K562 (cell line): Measurements from ENCODE around the gene NEU3. TPM values are rescaled to one million over a fixed set of nuclear protein-coding genes. Genes with fewer than 3 reads are reported as not detected.

Experiments used
- CBFA2T2 ChIP-seq: fragments of 450-650 bp; conservative IDR thresholded peaks from 2 replicates; pipeline ENCODE4 v1.6.1; 2017; ENCODE audit warnings: mild to moderate bottlenecking
- CBX3 ChIP-seq, 2 experiments: IDR thresholded peaks; 1 replicate in 1 of 2; 2 replicates in 1 of 2; pipeline ENCODE4 v1.6.1; 2012; ENCODE audit warnings: inconsistent platforms in 2 of 2, low read length in 2 of 2, borderline replicate concordance in 1 of 2, control low read depth in 1 of 2
- CHD4 ChIP-seq: fragments of 200-600 bp; sonication (generic); IDR thresholded peaks from 3 replicates; pipeline ENCODE4 v1.6.1; 2012; ENCODE audit warnings: low read depth, mild to moderate bottlenecking, mixed read lengths, low read length, inconsistent platforms; ENCODE audit not compliant: insufficient read depth, insufficient replicate concordance, poor library complexity, severe bottlenecking
- DPF2 ChIP-seq: fragments of 450-650 bp; IDR thresholded peaks from 2 replicates; pipeline ENCODE4 v1.6.1; 2016
- E2F3 ChIP-seq: fragments of 250-450 bp; sonication (Bioruptor Pico); IDR thresholded peaks from 2 replicates; pipeline ENCODE4 v1.4.0; 2020; ENCODE audit warnings: mild to moderate bottlenecking
- EZH2 ChIP-seq: IDR thresholded peaks from 2 replicates; pipeline ENCODE4 v1.6.1; 2012; ENCODE audit warnings: low read depth, mild to moderate bottlenecking, inconsistent platforms, low read length, borderline replicate concordance
- GABPA ChIP-seq: fragments of 200-800 bp; sonication (Bioruptor generic); conservative IDR thresholded peaks from 2 replicates; pipeline ENCODE4 v1.6.1; 2016; ENCODE audit warnings: low read depth, missing genetic modification characterization, missing compliant biosample characterization
- HDAC1 ChIP-seq, 2 experiments: fragments of 450-650 bp; IDR thresholded peaks; 2 replicates each; pipeline ENCODE4 v1.6.1; 2016 to 2017; ENCODE audit warnings: inconsistent platforms in 1 of 2, mild to moderate bottlenecking in 1 of 2, moderate library complexity in 1 of 2
- HDGF ChIP-seq: fragments of 450-650 bp; IDR thresholded peaks from 2 replicates; pipeline ENCODE4 v1.6.1; 2016
- HNRNPUL1 ChIP-seq: fragments of 200-400 bp; formaldehyde crosslinking; IDR thresholded peaks from 2 replicates; pipeline ENCODE4 v1.6.1; 2017; ENCODE audit warnings: low read length
- IFI16 ChIP-seq: fragments of 250-450 bp; sonication (Bioruptor Pico); IDR thresholded peaks from 2 replicates; pipeline ENCODE4 v2.1.2; 2022; ENCODE audit warnings: mild to moderate bottlenecking, inconsistent platforms
- NCOR1 ChIP-seq: fragments of 450-650 bp; IDR thresholded peaks from 2 replicates; pipeline ENCODE4 v1.6.1; 2016; ENCODE audit warnings: mild to moderate bottlenecking, moderate library complexity
- NR4A1 ChIP-seq, 2 experiments: fragments of 250-450 bp in 1 of 2; fragments of 450-650 bp in 1 of 2; sonication (Bioruptor Pico) in 1 of 2; IDR thresholded peaks; 2 replicates each; pipeline versions ENCODE4 v1.4.0 to v1.6.1; 2016 to 2020; ENCODE audit warnings: mild to moderate bottlenecking in 2 of 2, missing compliant biosample characterization in 1 of 2, missing genetic modification characterization in 1 of 2, moderate library complexity in 1 of 2
- POLR2AphosphoS2 ChIP-seq: IDR thresholded peaks from 2 replicates; pipeline ENCODE4 v1.6.1; 2012; ENCODE audit warnings: low read length, improper control_type of control experiment
- RBM34 ChIP-seq: fragments of 200-400 bp; formaldehyde crosslinking; IDR thresholded peaks from 2 replicates; pipeline ENCODE4 v1.6.1; 2018; ENCODE audit warnings: low read length, borderline replicate concordance; ENCODE audit not compliant: insufficient read depth
- SMAD3 ChIP-seq: fragments of 450-650 bp; formaldehyde crosslinking; conservative IDR thresholded peaks from 2 replicates; pipeline ENCODE4 v1.4.0; 2020; ENCODE audit warnings: mild to moderate bottlenecking
- SRSF7 ChIP-seq: fragments of 200-400 bp; formaldehyde crosslinking; optimal IDR thresholded peaks from 2 replicates; pipeline ENCODE3; 2017; ENCODE audit warnings: mild to moderate bottlenecking, low read depth, low read length
- STAT5A ChIP-seq: IDR thresholded peaks from 2 replicates; pipeline ENCODE4 v1.6.1; 2012; ENCODE audit warnings: low read length, inconsistent platforms, borderline replicate concordance
- TAF1 ChIP-seq: IDR thresholded peaks from 2 replicates; pipeline ENCODE4 v1.6.1; 2011; ENCODE audit warnings: mild to moderate bottlenecking, low read length, moderate library complexity; ENCODE audit not compliant: insufficient read depth, control insufficient read depth, severe bottlenecking; ENCODE audit errors: extremely low read depth
- TBP ChIP-seq: optimal IDR thresholded peaks from 2 replicates; pipeline ENCODE3; 2011; ENCODE audit warnings: low read depth, low read length, improper control_type of control experiment
- ZNF165 ChIP-seq: fragments of 250-450 bp; sonication (Bioruptor Pico); IDR thresholded peaks from 2 replicates; pipeline ENCODE4 v1.4.0; 2020; ENCODE audit warnings: borderline replicate concordance
- ZNF224 ChIP-seq: sonication (generic); formaldehyde crosslinking; IDR thresholded peaks from 2 replicates; pipeline ENCODE4 v1.8.0; 2022; ENCODE audit warnings: mild to moderate bottlenecking, missing genetic modification reagents
- ZNF3 ChIP-seq: fragments of 250-450 bp; sonication (Bioruptor Pico); IDR thresholded peaks from 2 replicates; pipeline ENCODE4 v1.5.0; 2021; ENCODE audit warnings: mild to moderate bottlenecking, moderate library complexity
- polyA plus RNA-seq, 8 experiments: library from polyadenylated mRNA; depleted of rRNA in 4 of 8; stranded (reverse) in 5 of 8; unstranded in 3 of 8; fragments of >200 nt; fragmentation: Nextera tagmentation in 2 of 8; fragmentation: Illumina TruSeq in 1 of 8; extraction: Ambion mirVana in 2 of 8; extraction: Trizol in 1 of 8; gene quantifications; 2 replicates each; pipeline versions ENCODE4 v1.2.1 to v1.2.3, GENCODE V29; 2011 to 2014; ENCODE audit warnings: inconsistent platforms in 1 of 8, missing spikeins in 1 of 8
- total RNA-seq, 7 experiments: library from RNA; depleted of rRNA in 6 of 7; stranded (reverse); fragments of >200 nt in 6 of 7; fragmentation: Illumina TruSeq in 2 of 7; extraction: Trizol in 2 of 7; gene quantifications; 2 replicates each; pipeline versions ENCODE4 v1.2.1 to v1.2.3, GENCODE V29; 2011 to 2021; ENCODE audit warnings: low replicate concordance in 1 of 7
- TF ChIP-seq, protein P1 (sequence below): sonication (generic); formaldehyde crosslinking; IDR thresholded peaks from 2 replicates; pipeline ENCODE4 v1.9.0; 2022; ENCODE audit warnings: mild to moderate bottlenecking, missing genetic modification reagents
- TF ChIP-seq, protein P2 (sequence below): fragments of 250-450 bp; sonication (Bioruptor Pico); IDR thresholded peaks from 2 replicates; pipeline ENCODE4 v1.5.0; 2021; ENCODE audit warnings: mild to moderate bottlenecking, moderate library complexity
- TF ChIP-seq, protein P3 (sequence below): IDR thresholded peaks from 2 replicates; pipeline ENCODE4 v1.6.1; 2011; ENCODE audit not compliant: insufficient read length; ENCODE audit errors: extremely low read depth

NEU3 gene
- total and polyA plus RNA-seq, 9 of the 15 experiments (the other 6 are each of a cell fraction or from before 2014, with no cell fraction given): 6.2 to 41.3 (median 31.1) TPM

DNA sequence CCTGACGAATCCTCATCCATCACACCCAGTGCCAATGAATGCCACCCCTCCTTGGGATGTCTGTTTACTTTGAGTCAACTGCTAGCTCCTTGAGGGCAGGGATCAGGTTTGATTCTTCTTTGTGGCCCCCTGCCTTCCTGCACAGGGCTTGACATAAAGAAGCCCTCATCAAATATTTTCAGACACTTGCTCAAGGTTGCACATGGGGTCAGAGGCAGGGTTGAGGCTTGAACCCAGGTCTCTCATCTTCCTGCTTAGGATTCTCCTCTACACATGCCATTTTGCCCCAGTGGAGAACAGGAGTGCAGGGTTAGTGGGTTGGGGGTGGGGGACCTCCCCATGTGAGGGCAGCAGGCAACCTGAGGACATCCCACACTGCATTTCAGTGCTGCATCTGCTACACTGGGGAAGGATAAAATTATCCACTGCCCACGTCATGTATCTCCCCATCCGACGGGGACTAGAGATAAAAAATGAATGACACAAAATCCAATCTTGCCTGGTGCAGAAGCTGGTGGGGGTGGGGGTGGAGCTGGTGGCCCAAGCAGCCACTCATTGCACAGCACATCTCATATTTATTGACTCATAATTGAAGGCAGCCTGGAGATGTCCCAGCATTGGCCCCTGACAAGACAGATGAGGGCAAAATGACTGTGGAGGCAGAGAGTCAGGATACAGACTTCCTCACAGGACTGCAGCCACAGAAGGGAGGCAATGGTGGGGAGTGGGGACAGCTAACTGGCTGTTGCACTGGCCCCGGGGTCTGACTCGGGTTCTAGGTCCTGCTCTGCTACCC, 41.3 kb downstream of the NEU3 start (continued):
- TF ChIP-seq STAT5A (no peak), POLR2AphosphoS2 (no peak), ZNF224 (CRISPR knock-in tag) (no peak), ZNF3 (no peak), IFI16 (CRISPR knock-in tag) (no peak), NR4A1 (CRISPR knock-in tag; IDR thresholded peaks at IDR 0.05) (no peak), NR4A1 (tag; IDR thresholded peaks at IDR 0.05) (no peak), TAF1 (no peak), CBX3 (IDR thresholded peaks at IDR 0.05; ENCODE audit: borderline replicate concordance in 1 of 2, low read length in 2 of 2) (no peak), EZH2 (no peak), E2F3 (CRISPR knock-in tag) (no peak), GABPA (tag) (no peak), SMAD3 (CRISPR knock-in tag) (no peak), HNRNPUL1 (no peak), HDGF (no peak), CHD4 (no peak), SRSF7 (no peak), CBFA2T2 (peak; percentile 82), ZNF165 (0 out of 2 replicates have a peak, but pooled peaks have one; percentile 74), NCOR1 (peak; percentile 62), HDAC1 (IDR thresholded peaks at IDR 0.05) (0 out of 4 replicates have a peak, but pooled peaks of 1 of the 2 experiments have one; percentile 11), DPF2 (peak; percentile 48; the same call in 1 of the 2 replicates), RBM34 (no peak), TBP (peak; percentile 32)
- TF ChIP-seq, protein P1, sequence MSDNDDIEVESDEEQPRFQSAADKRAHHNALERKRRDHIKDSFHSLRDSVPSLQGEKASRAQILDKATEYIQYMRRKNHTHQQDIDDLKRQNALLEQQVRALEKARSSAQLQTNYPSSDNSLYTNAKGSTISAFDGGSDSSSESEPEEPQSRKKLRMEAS (CRISPR knock-in tag): no peak
- TF ChIP-seq, protein P2, sequence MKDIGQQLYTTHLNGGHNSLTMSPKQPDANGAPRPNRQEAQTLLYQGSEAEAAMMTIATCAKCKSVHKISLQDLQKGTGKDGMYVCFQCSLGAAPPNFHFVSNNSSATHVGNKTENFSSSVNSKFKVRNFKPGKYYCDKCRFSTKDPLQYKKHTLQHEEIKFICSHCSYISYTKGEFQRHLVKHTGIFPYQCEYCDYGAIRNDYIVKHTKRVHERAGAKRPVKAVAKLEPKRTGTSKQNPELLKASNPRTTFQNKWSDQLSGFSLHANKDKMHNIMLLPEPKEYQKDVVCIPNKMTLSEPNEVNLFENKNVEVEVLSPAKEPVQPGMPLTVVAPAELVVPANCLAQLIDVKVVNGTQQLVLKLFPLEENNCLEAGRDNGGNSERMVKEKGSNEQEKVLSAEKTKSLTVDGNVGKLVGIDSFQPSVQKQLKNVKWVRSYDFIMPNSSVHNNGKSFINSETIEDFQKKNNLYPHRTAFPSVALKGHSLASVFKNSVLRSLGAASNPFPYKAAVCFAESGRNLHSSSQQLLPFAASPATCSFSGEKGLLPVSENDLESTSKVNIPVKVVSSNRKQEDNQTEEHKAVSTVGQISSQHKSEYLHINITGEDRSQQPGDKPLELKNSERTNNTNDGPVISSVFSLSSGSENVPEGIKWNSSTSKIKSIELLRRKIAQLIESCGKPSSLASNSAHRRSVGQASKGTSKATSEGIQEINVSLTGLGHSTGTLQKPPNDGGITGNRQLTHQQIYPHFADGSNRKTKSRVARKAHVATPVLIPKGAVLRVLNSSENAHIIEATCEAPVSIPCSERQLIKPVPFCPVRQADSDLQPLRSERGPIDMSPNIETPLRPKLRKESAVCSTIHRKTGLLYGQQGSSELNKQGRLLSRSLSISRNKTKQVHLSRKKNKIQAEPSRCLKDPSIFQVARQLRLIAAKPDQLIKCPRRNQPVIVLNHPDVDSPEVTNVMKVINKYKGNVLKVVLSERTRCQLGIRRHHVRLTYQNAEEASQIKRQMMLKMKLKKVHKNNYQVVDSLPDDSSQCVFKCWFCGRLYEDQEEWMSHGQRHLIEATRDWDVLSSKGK (CRISPR knock-in tag): no peak
- TF ChIP-seq, protein P3, sequence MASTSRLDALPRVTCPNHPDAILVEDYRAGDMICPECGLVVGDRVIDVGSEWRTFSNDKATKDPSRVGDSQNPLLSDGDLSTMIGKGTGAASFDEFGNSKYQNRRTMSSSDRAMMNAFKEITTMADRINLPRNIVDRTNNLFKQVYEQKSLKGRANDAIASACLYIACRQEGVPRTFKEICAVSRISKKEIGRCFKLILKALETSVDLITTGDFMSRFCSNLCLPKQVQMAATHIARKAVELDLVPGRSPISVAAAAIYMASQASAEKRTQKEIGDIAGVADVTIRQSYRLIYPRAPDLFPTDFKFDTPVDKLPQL: no peak
